GM10266 (cell line): ENCODE results near the gene C12orf76.
"Not testable (repeated sequence)": the region's sequence is repeated elsewhere in the genome, so short reads cannot be mapped to it uniquely, and the experiment has no call there.

Source experiments
- DNase-seq: peaks from one replicate; pipeline ENCODE4 v3.0.0; 2012; ENCODE audit errors: extremely low spot score
- TF ChIP-seq, protein P1 (sequence below): IDR thresholded peaks from 2 replicates; pipeline ENCODE4 v1.5.1; 2012; ENCODE audit warnings: mild to moderate bottlenecking, low read depth; ENCODE audit not compliant: control insufficient read depth, insufficient read depth; ENCODE audit errors: missing control alignments

Gene C12orf76

DNA sequence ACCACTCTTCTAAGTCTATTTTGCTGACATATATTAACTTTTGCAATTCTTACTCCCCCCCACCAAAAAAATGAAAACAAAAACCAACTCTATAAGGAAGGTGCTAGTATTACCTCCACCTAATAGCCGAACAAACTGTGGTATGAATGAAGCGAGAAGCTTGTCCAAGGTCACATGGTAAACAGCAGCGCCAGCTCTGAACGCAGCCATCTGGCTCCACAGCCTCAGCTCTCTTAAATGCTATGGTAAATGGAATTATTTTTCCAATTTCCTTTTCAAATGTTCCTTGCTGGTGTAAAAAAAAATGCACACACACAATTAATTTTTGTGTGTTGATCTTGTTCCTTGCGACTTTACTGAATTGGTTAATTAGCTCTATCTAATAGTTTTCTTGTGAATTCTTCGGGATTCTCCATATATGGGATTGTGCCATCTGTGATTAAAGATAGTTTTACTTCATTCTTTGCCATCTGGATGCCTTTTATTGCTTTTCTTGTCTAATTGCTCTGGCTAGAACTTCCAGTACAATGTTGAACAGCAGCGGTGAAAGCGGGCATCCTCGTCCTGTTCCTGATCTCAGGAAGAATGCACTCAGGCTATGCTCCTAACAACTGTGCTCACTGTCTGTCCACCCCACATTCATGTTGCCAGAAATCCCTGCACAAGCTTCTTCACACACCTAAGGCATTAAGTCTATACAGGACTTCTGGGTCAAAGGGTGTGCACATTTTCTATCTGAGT, 10.7 kb upstream of the C12orf76 start:
- TF ChIP-seq, protein P1, sequence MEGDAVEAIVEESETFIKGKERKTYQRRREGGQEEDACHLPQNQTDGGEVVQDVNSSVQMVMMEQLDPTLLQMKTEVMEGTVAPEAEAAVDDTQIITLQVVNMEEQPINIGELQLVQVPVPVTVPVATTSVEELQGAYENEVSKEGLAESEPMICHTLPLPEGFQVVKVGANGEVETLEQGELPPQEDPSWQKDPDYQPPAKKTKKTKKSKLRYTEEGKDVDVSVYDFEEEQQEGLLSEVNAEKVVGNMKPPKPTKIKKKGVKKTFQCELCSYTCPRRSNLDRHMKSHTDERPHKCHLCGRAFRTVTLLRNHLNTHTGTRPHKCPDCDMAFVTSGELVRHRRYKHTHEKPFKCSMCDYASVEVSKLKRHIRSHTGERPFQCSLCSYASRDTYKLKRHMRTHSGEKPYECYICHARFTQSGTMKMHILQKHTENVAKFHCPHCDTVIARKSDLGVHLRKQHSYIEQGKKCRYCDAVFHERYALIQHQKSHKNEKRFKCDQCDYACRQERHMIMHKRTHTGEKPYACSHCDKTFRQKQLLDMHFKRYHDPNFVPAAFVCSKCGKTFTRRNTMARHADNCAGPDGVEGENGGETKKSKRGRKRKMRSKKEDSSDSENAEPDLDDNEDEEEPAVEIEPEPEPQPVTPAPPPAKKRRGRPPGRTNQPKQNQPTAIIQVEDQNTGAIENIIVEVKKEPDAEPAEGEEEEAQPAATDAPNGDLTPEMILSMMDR: no peak

DNA sequence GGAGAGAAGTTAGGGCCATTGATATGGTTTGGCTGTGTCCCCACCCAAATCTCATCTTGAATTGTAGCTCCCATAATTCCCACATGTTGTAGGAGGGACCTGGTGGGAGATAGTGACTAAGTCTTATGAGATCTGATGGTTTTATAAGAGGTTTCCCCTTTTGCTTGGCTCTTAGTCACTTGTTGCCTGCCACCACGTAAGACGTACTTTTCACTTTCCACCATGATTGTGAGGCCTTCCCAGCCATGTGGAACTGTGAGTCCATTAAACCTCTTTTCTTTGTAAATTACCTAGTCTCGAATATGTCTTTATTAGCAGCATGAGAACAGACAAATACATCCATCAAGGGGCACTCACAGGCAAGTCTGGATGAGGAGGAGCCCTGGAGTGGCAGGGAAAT, 8.3 kb upstream of the C12orf76 start:
- not testable (repeated sequence) for DNase-seq

More for the DNA sequence above, 10.7 kb upstream of the C12orf76 start:
- no peak for DNase-seq

DNA sequence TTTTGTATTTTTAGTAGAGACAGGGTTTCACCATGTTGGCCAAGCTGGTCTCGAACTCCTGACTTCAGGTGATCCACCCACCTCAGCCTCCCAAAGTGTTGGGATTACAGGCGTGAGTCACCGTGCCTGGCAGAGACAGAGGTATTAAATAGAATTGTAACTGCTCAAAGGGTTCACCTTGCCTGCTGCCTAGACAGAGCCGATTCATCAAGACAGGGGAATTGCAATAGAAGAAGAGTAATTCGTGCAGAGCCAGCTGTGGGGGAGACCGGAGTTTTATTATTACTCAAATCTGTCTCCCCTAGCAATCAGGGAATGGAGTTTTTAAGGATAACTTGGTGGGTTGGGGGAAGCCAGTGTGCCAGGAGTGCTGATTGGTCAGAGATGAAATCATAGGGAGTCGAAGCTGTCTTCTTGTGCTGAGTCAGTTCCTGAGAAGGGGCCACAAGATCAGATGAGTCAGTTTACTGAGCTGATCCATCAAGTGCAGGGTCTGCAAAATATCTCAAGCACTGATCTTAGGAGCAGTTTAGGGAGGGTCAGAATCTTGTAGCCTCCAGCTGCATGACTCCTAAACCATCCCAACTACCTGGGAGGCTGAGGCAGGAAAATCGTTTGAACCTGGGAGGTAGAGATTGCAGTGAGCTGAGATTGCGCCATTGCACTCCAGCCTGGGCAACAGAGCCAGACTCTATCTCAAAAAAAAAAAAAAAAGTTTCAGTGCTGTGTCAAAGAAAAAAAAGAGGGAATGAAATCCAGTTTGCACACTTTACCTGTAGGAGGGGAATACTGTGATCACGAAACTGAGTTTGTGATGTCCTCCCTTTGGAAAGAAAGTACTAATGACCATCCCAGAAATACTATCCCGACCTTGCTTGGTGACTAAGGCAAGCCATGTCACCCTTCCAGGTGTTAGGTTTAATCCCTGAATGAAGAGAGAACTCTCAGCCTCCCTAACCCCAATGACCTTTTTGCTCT, 7.3 kb upstream of the C12orf76 start:
- not testable (repeated sequence) for DNase-seq

DNA sequence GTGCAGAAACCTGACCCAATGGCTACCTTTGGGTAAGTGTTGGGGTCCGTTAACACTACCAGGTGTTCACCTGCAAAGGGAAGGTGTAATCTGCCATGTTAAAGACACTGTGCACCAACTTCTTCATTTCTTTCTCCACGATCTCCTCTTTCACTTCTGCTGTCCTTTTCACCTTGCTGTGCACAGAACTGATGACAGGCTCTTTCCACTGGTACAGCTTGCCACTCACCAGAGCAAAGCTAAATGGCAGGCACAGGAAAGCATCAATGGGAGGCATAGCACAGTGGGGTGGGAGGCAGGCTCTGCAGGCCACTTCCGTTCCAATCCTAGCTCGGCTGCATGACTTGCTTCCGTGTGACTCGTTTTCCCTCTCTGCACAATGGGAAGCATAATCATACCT, 2.6 kb upstream of the C12orf76 start:
- no peak for DNase-seq

DNA sequence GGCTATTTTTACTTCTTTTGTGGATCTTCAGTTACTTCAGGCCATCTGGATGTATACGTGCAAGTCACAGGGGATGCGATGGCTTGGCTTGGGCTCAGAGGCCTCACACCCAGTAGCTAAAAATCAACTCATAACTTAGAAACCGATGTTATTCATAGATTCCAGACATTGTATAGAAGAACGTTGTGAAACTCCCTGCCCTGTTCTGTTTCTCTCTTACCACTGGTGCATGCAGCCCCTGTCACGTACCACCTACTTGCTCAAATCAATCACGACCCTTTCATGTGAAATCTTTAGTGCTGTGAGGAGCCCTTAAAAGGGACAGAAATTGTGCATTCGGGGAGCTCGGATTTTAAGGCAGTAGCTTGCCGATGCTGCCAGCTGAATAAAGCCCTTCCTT, 1.3 kb upstream of the C12orf76 start:
- not testable (repeated sequence) for DNase-seq

More for the DNA sequence above, 2.6 kb upstream of the C12orf76 start:
- TF ChIP-seq, protein P1: no peak

DNA sequence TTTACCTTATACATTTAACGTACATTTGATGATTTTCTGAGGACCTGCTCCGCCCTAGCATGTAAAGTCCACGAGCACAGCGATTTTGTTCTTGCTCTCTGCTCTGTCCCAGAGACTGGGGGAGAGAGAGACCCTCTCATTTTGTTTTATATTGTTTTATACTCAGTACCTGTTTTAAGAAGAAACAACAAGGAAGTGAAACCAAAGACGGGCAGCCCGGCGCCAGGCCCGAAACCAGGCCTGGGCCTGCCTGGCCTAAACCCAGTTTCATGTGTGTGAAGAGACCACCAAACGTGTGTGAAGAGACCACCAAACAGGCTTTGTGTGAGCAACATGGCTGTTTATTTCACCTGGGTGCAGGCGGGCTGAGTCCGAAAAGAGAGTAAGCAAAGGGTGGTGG, 712 bp upstream of the C12orf76 start:
- not testable (repeated sequence) for DNase-seq

DNA sequence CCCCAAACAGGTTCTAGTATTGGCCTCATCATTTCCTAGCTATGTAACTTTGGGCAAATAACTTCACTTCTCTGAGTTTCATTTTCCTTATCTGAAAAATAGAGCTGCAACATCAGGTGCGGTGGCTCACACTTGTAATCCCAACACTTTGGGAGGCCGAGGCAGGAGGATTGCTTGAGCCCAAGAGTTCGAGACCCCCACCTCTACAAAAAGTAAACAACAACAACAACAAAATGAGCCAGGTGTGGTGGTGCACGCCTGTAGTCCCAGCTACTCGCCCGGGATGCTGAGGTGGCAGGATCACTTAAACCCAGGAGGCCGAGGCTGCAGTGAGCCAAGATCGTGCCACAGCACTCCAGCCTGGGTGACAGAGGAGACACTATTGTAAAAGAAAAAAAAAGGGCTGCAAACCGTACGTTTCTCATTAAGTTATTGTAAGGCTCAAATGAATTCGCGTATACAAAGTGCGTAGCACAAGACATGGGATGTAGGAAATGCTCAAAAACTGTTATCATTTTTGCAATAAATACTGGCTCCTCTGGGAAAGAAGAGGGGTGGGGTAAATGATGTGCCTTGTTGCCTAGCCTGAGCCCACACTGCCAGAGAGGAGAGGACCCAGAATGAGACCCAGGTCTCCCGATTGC, 903 bp downstream of the C12orf76 start:
- DNase-seq: no peak

DNA sequence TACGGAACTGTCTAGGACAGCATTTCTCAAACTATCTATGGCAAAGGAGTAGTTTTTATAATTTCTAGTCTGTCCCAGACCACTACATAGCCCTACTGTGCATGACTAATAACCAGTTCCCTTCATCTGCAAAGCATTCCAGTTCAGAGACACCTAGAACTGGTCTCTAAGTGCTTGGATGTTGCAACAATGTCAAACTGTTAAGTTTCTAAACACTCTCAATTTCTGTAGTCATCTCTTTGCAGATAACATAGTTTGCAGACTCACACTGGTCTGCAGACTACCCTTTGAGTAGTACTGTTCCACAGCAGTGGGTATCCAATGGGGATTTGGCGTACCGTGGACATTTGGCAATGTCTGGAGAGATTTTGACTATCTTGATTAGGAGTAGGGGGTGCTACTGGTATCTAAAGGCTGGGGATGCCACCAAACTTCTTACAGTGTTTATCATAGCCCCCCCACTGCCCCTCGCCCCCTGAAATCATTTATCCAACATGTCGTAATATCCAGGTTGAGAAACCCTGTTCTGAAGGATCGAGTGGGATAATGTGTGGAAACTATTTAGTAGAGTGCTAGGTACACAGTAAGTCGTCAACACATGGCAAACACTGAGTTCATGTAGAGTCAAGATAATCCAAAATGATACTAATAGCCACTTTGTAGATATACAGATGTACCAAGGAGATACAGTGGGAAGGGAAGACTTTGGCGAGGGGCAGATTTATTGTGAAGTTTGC, 1.7 kb downstream of the C12orf76 start:
- TF ChIP-seq, protein P1: no peak

More for the DNA sequence above, 903 bp downstream of the C12orf76 start:
- TF ChIP-seq, protein P1: no peak

DNA sequence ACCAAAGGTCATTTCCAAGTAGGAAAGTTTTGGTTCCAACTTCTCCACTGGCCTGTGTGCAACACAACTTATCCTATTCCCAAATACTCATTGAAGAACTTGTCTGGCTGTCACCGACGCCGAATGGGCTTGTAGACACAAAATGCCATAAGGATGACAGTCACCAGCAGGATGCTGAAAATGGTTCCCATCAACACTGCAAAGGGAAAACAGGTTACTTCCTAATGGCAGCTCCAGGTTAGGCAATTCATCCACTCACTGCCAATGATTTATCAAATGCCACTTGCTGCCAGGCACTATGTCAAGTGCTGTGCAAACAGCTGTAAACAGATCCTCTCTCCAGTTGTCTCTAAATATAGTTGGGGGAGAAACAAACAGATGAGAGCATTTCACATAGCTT, 6.1 kb downstream of the C12orf76 start:
- TF ChIP-seq, protein P1: no peak
- DNase-seq: no peak

More for the DNA sequence above, 1.7 kb downstream of the C12orf76 start:
- DNase-seq: no peak
